CD4-positive, alpha-beta T cell treated with Interleukin-6 at 100 ng/mL for 8 hours (primary cell): ENCODE results near the gene SLC37A1.
"Not testable (repeated sequence)": the region's sequence is repeated elsewhere in the genome, so short reads cannot be mapped to it uniquely, and the experiment has no call there.

ENCODE experiments used
- DNase-seq: peaks from one replicate; pipeline ENCODE4 v3.0.0-alpha.2; 2020; ENCODE audit warnings: mixed read lengths, low spot score

SLC37A1 gene

DNA sequence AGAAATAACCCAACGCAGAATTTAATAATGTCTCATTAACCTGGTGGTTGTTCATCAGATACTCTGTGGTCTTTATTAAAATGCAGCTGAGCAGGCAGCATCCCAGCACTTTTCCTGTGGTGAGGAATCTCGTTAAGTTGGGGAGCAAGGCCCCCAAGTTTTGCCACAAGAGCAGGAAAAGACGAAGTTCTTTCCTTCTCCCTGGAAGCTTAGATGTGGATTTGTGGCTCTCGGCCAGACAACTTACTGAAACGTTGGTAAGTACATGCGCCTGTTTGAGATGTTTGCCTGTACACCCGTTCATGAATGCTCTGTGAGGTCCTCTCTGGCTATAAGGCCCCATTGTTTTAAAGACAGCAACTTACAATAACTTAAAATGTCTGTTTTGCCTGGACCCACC is 105.5 kb downstream of the SLC37A1 start:
- no peak for DNase-seq

DNA sequence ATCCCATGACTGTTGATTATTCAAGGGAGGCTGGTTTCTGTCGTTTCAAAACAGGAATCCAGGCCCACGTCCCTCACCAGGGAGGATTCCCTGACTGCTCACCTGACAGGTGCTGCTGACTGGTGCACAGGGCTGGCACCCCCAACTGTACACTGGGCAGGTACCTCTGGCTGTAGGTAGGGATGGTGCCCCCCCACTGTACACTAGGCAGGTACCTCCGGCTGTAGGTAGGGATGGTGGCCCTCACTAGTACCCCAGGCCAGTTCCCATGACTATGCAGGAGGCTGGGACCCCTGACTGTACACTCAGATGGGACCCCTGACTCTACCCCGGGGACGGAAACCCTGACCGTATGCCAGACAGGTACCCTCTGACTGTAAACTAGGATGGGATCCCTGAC is 106.2 kb downstream of the SLC37A1 start:
- DNase-seq, result no peak

DNA sequence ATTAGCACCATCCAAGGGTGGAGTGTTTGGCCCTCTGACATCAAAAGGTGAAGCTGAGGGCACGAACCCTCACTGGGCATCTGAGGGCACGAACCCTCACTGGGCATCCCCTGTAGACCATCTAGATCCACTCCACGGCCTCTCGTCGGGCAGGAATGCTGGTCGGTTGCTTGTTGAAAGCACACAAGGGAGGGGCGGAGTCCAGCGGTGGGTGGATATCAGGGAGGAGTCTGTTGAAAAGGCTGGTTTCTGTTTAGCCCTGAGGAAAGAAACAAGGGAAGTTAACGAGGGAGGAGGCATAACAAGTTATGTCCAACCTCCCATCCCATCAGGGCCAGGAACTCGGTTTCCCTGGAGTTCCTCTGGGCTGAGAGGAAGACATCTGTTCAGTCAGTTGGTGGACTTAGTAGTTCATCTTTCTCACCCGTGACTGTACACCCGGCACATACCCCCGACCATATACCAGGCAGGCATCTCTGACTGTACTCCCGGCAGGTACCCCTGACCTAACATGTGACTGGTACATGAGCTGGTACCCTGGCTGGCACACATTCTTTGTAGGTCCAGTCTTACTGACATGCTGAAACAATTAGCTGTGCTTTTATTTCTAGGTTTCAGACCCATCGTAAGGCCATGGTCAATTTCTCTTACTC is 107.6 kb downstream of the SLC37A1 start:
- DNase-seq, result no peak

GRCh38 chr21:42621819-42622177 is 108.1 kb downstream of the SLC37A1 start:
- no peak for DNase-seq

GRCh38 chr21:42622284-42622683 is 108.6 kb downstream of the SLC37A1 start:
- no peak for DNase-seq

DNA sequence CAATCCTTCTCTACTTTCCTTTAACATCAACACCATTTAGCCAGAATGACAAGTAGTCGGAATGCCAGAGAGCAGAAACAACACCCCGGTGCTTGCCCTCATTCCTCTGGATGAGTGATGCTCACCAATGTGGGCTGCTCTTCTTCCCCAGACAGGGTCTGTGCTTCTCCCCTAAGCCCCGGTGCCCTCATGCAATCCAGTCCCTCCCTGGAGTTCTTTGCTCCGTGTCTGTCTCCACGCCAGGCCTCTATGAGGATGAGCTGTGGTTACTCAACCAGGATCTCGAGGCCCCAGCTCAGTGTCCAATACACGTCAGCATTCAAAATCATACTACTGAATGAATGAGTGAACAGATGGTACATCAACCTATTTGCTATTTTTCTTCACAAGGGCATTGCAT is 110.0 kb downstream of the SLC37A1 start:
- no peak for DNase-seq

- DNase-seq, result no peak
Measured at GRCh38 chr21:42624095-42624790, 110.6 kb downstream of the SLC37A1 start.

DNA sequence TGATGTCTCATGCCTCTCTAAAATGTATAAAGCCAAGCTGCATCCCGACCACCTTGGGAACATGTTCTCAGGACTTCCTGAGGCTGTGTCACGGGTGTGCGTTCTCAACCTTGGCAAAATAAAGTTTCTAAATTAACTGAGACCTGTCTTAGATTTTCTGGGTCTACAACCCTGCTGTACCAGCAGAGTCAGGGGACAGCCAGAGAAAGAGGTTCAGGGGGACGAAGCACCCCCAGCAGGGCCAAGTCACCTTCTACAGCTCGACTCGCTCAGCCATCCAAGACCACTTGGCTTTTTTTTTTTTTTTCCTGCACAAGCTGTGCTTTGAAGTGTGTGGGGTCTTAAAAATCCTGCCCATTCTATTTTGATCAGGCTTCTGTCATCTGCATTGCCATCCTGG is 111.3 kb downstream of the SLC37A1 start:
- no peak for DNase-seq

GRCh38 chr21:42626171-42626570 is 112.5 kb downstream of the SLC37A1 start:
- DNase-seq, result no peak

GRCh38 chr21:42627527-42628289 is 114.1 kb downstream of the SLC37A1 start:
- no peak for DNase-seq

DNA sequence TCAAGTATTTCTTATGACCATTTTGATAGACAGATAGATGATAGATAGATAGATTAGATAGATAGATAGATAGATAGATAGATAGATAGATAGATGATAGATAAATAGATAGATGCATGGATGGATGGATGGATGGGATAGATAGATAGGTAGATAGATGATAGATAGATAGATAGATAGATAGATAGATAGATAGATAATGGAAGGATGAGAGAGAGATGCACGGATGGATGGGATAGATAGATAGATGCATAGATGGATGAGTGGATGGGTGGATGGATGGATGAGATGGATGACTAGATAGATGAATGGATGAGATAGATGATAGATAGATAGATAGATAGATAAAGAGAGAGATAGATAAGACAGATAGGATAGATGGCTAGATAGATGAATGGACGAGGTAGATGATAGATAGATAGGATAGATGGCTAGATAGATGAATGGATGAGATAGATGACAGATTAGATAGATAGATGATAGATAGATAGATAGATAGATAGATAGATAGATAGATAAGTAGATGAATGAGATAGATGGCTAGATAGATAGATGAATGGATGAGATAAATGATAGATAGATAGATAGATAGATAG is 114.9 kb downstream of the SLC37A1 start:
- DNase-seq, result not testable (repeated sequence)

DNA sequence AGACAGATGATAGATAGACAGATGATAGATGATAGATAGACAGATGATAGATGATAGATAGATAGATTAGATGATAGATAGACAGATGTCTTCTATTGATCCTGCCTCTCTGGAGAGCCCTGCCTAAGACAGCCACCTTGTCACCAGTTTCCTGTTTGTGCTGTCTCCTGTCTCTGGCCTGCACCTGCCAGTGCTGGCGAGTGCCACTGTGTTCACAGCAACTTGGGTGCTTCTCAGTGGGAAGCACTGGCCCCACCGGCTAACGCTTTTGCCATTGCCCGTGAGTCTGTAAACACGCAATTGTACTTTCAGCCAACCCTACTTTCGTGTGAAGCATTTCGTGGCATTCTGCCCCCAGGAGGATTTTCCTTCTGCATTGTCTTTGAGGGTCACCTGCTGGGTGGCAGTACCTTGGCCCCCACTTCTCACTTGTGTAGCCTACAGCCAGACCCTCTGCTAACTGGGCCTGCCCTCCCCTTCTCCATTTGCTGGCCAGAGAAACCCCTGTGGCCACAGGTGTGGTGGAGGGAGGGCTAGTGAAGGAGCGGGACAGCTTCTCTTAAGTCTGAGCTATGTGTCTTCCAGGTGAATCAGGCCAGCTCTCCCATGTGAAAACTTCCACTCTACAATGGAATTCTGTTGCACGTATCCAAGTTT is 116.4 kb downstream of the SLC37A1 start:
- no peak for DNase-seq

GRCh38 chr21:42630626-42631025 is 117.0 kb downstream of the SLC37A1 start:
- DNase-seq, result no peak
